HL-60/S4 treated with retinoic acid at 250 ng/mL for 4 days and 3 days (cell line): Measurements from ENCODE around the gene KIR3DL1.
"Not testable (repeated sequence)": the region's sequence is repeated elsewhere in the genome, so short reads cannot be mapped to it uniquely, and the experiment has no call there.

ENCODE experiments used
- in situ Hi-C: fragments of 300-500 bp; cut with MboI; formaldehyde crosslinking; loops from 2 replicates; pipeline ENCODE4 v1.7.0; 2022; ENCODE audit warnings: low sequenced_read_pairs

KIR3DL1 gene

GRCh38 chr19:54806516-54806838, 9.8 kb upstream of the KIR3DL1 start:
- in situ Hi-C loops: no loop called here

GRCh38 chr19:54814571-54814970, 1.7 kb upstream of the KIR3DL1 start:
- in situ Hi-C loops: not testable (repeated sequence)

GRCh38 chr19:54817670-54818536, 1.6 kb downstream of the KIR3DL1 start:
- in situ Hi-C loops: no loop called here

- in situ Hi-C loops: not testable (repeated sequence)
These were observed 8.1 kb downstream of the KIR3DL1 start for GRCh38 chr19:54824416-54824815.

- in situ Hi-C loops: not testable (repeated sequence)
These were observed 9.1 kb downstream of the KIR3DL1 start for GRCh38 chr19:54825326-54825725.

GRCh38 chr19:54828064-54828463, 11.8 kb downstream of the KIR3DL1 start:
- in situ Hi-C loops: not testable (repeated sequence)

GRCh38 chr19:54832496-54832895, 16.2 kb downstream of the KIR3DL1 start, which contains the start of gene KIR2DS4:
TSS of gene KIR2DS4 (plus strand) at chr19:54832676.
- in situ Hi-C loops: not testable (repeated sequence)

GRCh38 chr19:54835126-54835525, 18.9 kb downstream of the KIR3DL1 start:
- in situ Hi-C loops: not testable (repeated sequence)

- in situ Hi-C loops: not testable (repeated sequence)
These were observed 21.3 kb downstream of the KIR3DL1 start for GRCh38 chr19:54837522-54837921.

- in situ Hi-C loops: not testable (repeated sequence)
These were observed 26.9 kb downstream of the KIR3DL1 start for GRCh38 chr19:54843171-54843570.

GRCh38 chr19:54850061-54850640, 33.9 kb downstream of the KIR3DL1 start, which contains the start of gene KIR3DL2:
TSS of gene KIR3DL2 (plus strand) at chr19:54850443. CDS start at chr19:54850476, 33 bp downstream.
- in situ Hi-C loops: not testable (repeated sequence)

- in situ Hi-C loops: no loop called here
These were observed 34.7 kb downstream of the KIR3DL1 start for GRCh38 chr19:54850930-54851329.

- in situ Hi-C loops: no loop called here
These were observed 35.1 kb downstream of the KIR3DL1 start for GRCh38 chr19:54851353-54851752.

GRCh38 chr19:54855241-54855640, 39.0 kb downstream of the KIR3DL1 start:
- in situ Hi-C loops: not testable (repeated sequence)

- in situ Hi-C loops: not testable (repeated sequence)
These were observed 42.2 kb downstream of the KIR3DL1 start for GRCh38 chr19:54858476-54858875.

GRCh38 chr19:54859421-54859820, 43.2 kb downstream of the KIR3DL1 start:
- in situ Hi-C loops: not testable (repeated sequence)

- in situ Hi-C loops: not testable (repeated sequence)
These were observed 47.2 kb downstream of the KIR3DL1 start for GRCh38 chr19:54863459-54863858.

GRCh38 chr19:54871696-54872095, 55.4 kb downstream of the KIR3DL1 start:
- in situ Hi-C loops: no loop called here

- in situ Hi-C loops: no loop called here
These were observed 57.7 kb downstream of the KIR3DL1 start, which contains the start of gene FCAR for GRCh38 chr19:54873990-54874389. TSS of gene FCAR (plus strand) at chr19:54874235. CDS start at chr19:54874290, 55 bp downstream.

GRCh38 chr19:54875506-54875905, 59.2 kb downstream of the KIR3DL1 start:
- in situ Hi-C loops: no loop called here

GRCh38 chr19:54877471-54877870, 61.2 kb downstream of the KIR3DL1 start:
- in situ Hi-C loops: no loop called here
